PFSK-1 (cell line): Measurements from ENCODE around the gene LTBP1.

Experiments
- FOXP2 ChIP-seq: optimal IDR thresholded peaks from 2 replicates; pipeline ENCODE3; 2011; ENCODE audit warnings: borderline replicate concordance, control low read depth, inconsistent platforms; ENCODE audit not compliant: insufficient read depth; ENCODE audit errors: extremely low read length, extremely low read depth
- POLR2AphosphoS5 ChIP-seq: IDR thresholded peaks from 2 replicates; pipeline ENCODE4 v1.6.1; 2012; ENCODE audit warnings: low read depth, mild to moderate bottlenecking, control low read depth, low read length, moderate library complexity
- SIN3A ChIP-seq: IDR thresholded peaks from 2 replicates; pipeline ENCODE4 v1.6.1; 2012; ENCODE audit warnings: mild to moderate bottlenecking, low read length, moderate library complexity, borderline replicate concordance; ENCODE audit not compliant: insufficient read depth
- TAF1 ChIP-seq: IDR thresholded peaks from 2 replicates; pipeline ENCODE4 v1.6.1; 2012; ENCODE audit warnings: low read length, control low read depth, borderline replicate concordance; ENCODE audit not compliant: insufficient read depth
- TF ChIP-seq, protein P1 (sequence below), 2 experiments: IDR thresholded peaks; 2 replicates each; pipeline versions ENCODE4 v1.6.1 to v1.8.0; 2011 to 2012; ENCODE audit warnings: low read depth in 2 of 2, low read length in 2 of 2, control low read depth in 1 of 2, inconsistent platforms in 1 of 2, mild to moderate bottlenecking in 1 of 2, moderate library complexity in 1 of 2; ENCODE audit not compliant: insufficient read depth in 1 of 2

DNA sequence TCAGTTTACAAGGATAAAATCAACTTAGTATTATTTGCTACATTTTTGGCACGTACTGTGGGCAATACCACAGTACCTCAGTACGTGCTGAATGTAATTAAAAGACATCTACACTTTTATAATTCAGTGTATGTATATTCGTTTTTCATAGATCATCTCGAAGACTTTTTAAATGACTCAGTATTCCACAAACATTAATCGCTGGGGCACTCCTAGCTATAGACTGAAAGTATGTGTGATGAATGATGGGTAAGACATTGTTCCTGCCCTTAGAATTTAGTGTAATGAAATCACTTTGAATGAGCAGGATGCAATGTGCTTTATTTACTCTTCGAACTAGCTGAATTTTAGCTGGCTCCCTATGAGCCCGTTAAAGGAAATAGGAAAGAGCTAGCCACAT is 284.1 kb downstream of the LTBP1 start:
- no peak for TF ChIP-seq POLR2AphosphoS5
- TF ChIP-seq TAF1, result no peak
- no peak for TF ChIP-seq SIN3A
- TF ChIP-seq, protein P1, sequence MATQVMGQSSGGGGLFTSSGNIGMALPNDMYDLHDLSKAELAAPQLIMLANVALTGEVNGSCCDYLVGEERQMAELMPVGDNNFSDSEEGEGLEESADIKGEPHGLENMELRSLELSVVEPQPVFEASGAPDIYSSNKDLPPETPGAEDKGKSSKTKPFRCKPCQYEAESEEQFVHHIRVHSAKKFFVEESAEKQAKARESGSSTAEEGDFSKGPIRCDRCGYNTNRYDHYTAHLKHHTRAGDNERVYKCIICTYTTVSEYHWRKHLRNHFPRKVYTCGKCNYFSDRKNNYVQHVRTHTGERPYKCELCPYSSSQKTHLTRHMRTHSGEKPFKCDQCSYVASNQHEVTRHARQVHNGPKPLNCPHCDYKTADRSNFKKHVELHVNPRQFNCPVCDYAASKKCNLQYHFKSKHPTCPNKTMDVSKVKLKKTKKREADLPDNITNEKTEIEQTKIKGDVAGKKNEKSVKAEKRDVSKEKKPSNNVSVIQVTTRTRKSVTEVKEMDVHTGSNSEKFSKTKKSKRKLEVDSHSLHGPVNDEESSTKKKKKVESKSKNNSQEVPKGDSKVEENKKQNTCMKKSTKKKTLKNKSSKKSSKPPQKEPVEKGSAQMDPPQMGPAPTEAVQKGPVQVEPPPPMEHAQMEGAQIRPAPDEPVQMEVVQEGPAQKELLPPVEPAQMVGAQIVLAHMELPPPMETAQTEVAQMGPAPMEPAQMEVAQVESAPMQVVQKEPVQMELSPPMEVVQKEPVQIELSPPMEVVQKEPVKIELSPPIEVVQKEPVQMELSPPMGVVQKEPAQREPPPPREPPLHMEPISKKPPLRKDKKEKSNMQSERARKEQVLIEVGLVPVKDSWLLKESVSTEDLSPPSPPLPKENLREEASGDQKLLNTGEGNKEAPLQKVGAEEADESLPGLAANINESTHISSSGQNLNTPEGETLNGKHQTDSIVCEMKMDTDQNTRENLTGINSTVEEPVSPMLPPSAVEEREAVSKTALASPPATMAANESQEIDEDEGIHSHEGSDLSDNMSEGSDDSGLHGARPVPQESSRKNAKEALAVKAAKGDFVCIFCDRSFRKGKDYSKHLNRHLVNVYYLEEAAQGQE (IDR thresholded peaks at IDR 0.05; ENCODE audit: insufficient read depth in 1 of 2, low read depth in 2 of 2, low read length in 2 of 2), result no peak
- TF ChIP-seq FOXP2, result no peak
